ENCODE results near the gene MMS19.
"Not testable (repeated sequence)": the region's sequence is repeated elsewhere in the genome, so short reads cannot be mapped to it uniquely, and the experiment has no call there.

MMS19 gene

DNA sequence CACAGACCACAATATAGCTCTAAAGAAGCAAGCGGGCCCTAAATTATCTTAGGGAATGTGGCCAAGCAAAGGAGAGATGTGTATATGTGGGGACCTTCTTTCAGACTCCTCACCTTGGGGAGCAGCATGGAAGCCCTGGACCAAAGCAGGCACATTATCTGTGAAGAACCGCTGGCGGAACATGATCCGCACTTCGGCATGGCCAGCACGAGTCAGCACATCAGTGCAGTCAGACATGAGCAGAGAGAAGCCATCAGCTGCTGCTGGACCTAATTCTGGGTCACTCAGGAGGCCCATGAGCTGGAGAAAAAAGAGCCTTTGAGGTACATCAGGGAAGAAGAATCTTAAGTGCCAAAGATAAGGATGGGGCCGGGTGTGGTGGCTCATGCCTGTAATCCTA, 38.3 kb downstream of the MMS19 start:
- no peak for DNase-seq

GRCh38 chr10:97459111-97459510, 39.1 kb downstream of the MMS19 start:
- DNase-seq, result no peak

DNA sequence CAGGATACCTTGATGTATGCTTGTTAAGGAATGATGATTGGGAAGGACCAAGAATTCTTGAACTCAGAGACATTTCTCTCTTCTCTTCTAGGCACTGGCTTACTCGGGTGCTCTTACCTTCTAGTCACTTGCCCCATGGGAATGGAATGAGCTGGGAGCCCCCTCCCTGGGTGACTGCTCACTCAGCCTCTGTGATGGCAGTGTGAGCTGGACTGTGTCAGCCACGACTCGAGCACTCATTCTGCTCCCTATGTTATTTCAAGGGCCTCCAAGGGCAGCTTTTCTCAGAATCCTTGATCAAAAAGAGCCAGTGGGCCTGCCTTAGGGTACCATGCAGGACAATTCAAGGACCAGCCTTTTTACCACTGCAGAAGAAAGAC, 41.5 kb downstream of the MMS19 start:
- no peak for DNase-seq

- DNase-seq, result no peak
Measured at GRCh38 chr10:97456034-97456685, 42.1 kb downstream of the MMS19 start.

DNA sequence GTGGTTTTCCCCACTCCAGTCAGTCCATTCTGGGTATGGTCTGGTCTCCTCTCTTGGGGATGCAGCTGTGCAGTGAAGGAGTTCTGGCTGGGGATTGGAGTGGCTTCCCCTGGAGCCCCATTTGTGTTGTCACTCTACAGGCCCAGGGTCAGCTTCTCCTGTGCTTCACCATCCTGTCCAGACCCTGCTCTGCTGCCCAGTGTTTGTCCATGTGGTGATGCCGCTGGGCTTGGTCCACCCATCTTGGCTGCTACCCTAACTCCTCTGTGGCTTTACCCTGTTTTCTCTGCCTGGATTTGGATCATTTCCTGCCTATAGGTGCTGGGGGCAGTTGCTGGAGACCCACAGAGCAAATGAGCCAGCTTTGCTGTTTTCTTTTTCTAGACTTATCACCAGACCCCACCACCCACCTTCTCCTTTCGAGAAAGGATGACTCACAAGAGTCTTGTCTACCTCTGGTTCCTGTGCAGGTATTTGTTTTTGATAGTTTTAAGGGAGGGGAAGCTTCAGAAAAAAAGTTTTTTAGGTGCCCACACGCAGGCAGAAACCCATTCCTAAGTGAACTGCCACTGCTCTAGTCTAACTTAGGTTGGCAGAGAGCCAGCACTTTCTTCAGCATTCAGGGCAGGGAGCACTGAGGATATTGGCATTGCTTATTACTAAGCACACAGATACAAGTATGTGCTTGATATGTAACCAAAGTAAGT, 43.7 kb downstream of the MMS19 start:
- DNase-seq, result no peak

- no peak for DNase-seq
Measured at GRCh38 chr10:97452352-97452751, 45.9 kb downstream of the MMS19 start.

DNA sequence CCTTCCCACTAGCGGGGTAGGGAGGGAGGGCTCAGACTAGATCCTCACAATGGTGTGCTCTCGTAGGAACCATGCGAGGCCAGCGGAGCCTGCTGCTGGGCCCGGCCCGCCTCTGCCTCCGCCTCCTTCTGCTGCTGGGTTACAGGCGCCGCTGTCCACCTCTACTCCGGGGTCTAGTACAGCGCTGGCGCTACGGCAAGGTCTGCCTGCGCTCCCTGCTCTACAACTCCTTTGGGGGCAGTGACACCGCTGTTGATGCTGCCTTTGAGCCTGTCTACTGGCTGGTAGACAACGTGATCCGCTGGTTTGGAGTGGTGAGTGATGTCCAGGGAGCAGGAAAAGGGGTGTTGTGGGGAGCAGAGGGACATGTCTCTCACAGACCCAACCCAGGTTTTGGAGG, 46.6 kb downstream of the MMS19 start:
- no peak for DNase-seq

- no peak for DNase-seq
Measured at GRCh38 chr10:97450828-97451227, 47.4 kb downstream of the MMS19 start.

- peak; percentile 93 for DNase-seq
Measured at GRCh38 chr10:97445722-97446639, 52.2 kb downstream of the MMS19 start, which contains the start of the genes EXOSC1 and ZDHHC16. EXOSC1 (minus strand) TSS chr10:97446006; CDS start chr10:97445985, 21 bp downstream. ZDHHC16 (plus strand) TSS chr10:97446175; CDS start chr10:97451676, 5,501 bp downstream.

GRCh38 chr10:97445357-97445721, 52.9 kb downstream of the MMS19 start:
- DNase-seq, result no peak

DNA sequence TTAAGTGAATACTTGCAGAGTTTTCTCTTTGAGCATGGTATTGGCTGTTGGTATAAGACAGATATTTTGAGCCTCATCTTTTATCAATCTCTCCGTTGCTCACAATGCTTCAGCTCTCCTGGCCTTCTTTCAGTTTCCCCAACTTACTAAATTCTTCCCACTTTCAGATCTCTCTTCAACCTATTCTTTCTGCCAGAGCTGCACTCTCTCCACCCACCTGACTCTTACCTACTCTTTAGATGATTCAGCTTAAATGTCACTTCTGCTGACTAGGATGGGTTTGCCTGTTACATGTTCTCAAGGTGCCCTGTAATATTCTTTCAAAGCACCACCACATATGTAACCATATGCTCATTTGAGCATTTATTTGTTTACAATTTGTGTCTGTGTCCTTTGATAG, 54.0 kb downstream of the MMS19 start:
- DNase-seq, result no peak

GRCh38 chr10:97442277-97442676, 55.9 kb downstream of the MMS19 start:
- no peak for DNase-seq

- DNase-seq, result no peak
Measured at GRCh38 chr10:97435211-97435610, 63.0 kb downstream of the MMS19 start.

DNA sequence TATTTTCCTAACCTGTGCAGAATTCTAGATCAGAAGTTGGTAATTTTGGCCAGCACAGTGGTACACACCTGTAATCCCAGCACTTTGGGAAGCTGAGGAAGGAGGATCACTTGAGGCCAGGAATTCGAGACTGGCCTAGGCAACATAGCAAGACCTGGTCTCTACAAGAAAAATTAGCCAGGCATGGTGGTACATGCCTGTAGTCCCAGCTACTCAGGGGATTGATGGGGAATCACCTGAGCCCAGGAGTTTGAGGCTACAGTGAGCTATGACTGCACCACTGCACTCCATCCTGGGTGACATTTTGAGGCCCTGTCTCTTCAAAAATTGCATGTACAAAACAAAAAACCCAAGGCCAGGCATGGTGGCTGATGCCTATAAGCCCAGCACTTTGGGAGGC, 63.7 kb downstream of the MMS19 start:
- DNase-seq, result no peak

DNA sequence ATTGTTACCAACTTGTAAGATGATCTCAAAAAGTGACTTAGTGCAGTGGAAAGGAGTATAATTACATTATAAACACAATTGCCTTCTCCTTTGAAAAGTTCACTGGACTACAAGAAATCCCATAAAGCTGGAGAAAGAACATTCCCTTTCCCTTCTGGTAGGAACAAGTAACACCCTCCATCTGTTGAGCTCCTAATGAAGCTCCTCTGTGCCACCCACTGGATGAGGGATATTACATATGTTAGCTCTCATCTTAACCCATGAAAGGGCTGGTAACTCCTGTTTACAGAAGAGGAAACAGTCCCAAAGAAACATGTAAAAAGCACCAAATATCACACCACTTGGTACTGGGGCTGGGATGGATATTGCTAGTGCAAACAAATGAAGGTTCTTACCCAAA, 64.2 kb downstream of the MMS19 start:
- DNase-seq, result no peak

DNA sequence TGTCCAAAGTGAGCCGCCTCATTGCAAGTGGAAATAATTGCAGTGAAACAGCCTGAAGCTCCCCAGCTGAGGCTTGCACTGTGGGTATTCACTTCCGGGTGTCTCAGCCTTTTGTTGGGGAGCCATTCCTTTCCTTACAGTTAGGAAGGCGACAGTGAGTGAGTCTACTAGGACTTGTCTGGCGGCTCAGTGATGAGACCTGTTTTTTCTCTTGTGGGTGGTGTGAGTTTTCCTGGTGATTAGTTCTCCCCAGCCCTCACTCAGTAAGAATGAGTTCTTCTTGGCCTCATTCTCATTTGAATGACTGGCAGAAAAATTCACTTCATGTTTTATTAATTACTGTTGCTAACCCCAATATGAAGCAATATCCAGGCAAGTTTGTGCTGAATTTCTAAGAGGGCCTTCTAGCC, 69.6 kb downstream of the MMS19 start:
- no peak for DNase-seq

- DNase-seq, result no peak
Measured at GRCh38 chr10:97427571-97428179, 70.5 kb downstream of the MMS19 start.

GRCh38 chr10:97426776-97427570, 71.2 kb downstream of the MMS19 start:
- DNase-seq, result no peak

DNA sequence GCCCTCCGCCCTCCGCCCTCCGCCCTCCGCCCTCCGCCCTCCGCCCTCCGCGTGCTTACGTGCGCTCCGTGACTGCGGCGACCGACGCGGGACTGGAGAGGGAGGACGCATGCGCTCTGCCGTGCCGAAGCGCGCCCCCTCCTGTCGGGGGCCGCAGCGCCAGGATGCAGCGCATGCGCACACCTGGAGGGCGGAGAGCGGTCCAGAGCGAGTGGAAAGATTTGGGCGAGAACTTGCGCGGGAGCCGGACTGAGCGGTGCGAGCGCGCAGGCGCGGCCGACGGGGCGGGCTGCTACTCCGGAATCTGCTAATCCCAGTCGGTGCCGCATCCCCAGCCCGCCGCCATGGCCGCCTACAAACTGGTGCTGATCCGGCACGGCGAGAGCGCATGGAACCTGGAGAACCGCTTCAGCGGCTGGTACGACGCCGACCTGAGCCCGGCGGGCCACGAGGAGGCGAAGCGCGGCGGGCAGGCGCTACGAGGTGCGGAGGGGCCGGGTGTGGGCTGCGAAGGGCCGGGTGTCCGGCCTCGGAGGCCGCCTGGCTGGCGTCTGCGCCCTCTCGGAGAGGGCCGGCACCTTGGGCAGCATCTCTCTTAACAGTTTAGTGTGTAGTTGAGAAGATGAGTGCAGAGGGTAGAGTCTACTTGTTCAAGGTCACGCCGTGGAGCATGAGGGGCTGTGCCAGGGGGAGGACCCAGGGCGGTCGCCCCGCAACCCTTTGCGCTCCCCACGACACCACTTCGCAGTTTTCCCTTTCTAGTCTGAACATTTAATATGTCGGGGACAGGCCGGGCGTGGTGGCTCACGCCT, 72.1 kb downstream of the MMS19 start, which contains the start of gene PGAM1:
Gene PGAM1, plus strand, starts transcription at position 228 of the 812 bp plus-strand sequence. Its CDS starts 117 bp downstream, at position 345.
- peak; percentile 97 for DNase-seq

GRCh38 chr10:97423757-97424098, 74.5 kb downstream of the MMS19 start:
- not testable (repeated sequence) for DNase-seq

- DNase-seq, result no peak
Measured at GRCh38 chr10:97416565-97416964, 81.7 kb downstream of the MMS19 start.
